ENCODE results near the gene SIK3.
"Not testable (repeated sequence)": the region's sequence is repeated elsewhere in the genome, so short reads cannot be mapped to it uniquely, and the experiment has no call there.

The SIK3 gene

DNA sequence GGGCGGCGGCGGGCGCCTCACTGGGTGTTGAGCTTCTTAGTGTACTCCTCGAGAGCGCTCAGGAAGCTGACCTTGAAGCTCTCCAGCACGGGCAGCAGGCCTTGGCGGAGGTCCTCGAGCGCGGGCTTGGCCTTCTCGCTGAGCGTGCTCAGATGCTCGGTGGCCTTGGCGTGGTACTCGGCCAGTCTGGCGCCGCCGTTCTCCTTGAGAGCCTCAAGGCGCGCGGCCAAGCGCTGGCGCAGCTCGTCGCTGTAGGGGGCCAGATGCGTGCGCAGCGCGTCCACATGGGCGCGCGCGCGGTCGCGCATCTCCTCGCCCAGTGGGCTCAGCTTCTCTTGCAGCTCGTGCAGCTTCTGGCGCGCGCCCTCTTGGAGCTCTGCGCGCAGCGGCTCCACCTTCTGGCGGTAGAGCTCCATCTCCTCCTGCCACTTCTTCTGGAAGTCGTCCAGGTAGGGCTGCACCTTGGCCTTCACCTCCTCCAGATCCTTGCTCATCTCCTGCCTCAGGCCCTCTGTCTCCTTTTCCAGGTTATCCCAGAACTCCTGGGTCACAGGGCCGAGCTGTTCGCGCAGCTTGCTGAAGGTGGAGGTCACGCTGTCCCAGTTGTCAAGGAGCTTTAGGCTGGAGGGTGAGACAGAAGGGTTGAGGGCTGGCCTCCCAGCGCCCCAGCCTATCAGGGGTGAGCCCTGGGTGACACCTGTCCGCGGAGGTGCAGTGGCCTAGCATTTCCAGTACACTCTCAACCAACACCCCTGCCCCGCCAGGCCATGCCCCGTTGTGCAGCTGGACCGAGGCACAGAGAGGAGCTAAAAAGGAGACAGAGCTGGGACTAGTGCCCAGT lies 262.2 kb downstream of the SIK3 start:
- peak overlapping the region; percentile 85 for H3K4me3 ChIP-seq (ENCODE audit: low read depth, low read length)
- TF ChIP-seq, protein P1, sequence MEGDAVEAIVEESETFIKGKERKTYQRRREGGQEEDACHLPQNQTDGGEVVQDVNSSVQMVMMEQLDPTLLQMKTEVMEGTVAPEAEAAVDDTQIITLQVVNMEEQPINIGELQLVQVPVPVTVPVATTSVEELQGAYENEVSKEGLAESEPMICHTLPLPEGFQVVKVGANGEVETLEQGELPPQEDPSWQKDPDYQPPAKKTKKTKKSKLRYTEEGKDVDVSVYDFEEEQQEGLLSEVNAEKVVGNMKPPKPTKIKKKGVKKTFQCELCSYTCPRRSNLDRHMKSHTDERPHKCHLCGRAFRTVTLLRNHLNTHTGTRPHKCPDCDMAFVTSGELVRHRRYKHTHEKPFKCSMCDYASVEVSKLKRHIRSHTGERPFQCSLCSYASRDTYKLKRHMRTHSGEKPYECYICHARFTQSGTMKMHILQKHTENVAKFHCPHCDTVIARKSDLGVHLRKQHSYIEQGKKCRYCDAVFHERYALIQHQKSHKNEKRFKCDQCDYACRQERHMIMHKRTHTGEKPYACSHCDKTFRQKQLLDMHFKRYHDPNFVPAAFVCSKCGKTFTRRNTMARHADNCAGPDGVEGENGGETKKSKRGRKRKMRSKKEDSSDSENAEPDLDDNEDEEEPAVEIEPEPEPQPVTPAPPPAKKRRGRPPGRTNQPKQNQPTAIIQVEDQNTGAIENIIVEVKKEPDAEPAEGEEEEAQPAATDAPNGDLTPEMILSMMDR (IDR thresholded peaks at IDR 0.05; ENCODE audit: low read depth, low read length), result peak; percentile 84
- peak; percentile 95 for TF ChIP-seq MYC (IDR thresholded peaks at IDR 0.05; ENCODE audit: low read depth, low read length)
- peak; percentile 96 for TF ChIP-seq POLR2A (IDR thresholded peaks at IDR 0.05; ENCODE audit: extremely low read depth, insufficient read length)
- TF ChIP-seq, protein P2, sequence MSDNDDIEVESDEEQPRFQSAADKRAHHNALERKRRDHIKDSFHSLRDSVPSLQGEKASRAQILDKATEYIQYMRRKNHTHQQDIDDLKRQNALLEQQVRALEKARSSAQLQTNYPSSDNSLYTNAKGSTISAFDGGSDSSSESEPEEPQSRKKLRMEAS (IDR thresholded peaks at IDR 0.05; ENCODE audit: low read depth, low read length), result peak; percentile 93
- peak; percentile 99 for DNase-seq (ENCODE audit: low read depth)

DNA sequence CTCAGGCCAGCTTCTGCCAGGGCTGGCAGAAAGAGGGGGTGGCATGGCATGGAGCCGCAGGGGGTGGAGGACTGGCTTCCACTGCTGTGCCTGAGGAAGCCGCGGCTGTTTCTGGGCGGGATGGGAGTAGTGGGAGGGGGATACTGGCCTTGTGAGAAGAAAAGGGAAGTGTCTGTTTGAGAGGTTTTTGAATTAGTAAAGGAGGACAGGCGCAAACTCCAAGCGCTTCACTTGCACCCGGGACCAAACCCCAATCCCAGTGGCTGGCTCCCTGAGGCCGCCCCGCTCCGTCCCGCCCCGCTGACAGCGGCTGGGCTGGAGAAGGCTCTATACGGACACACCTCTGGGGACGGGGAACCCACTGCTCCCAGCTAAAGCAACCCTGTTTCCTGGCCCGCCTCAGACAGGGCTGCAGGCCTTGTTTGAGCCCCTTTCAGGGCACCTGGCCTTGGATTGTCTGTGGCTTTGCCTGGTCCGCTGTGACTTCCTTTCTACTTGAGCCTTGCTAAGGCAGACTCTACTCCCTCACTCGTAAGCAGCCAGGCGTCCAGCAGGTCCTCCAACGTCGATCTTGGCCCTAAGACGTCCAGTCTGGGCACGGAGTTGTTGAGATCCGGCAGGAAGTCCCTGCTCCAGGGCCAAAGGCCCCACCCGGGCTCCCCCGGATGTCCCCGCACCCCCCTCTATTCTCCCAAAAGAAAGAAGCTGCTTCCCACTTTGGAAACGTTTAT lies 263.0 kb downstream of the SIK3 start:
- TF ChIP-seq POLR2A (IDR thresholded peaks at IDR 0.05; ENCODE audit: extremely low read depth, insufficient read length) (peak; percentile 33), MYC (IDR thresholded peaks at IDR 0.05; ENCODE audit: low read depth, low read length) (peak; percentile 62)
- TF ChIP-seq, protein P2 (IDR thresholded peaks at IDR 0.05; ENCODE audit: low read depth, low read length), result no peak; the same call in 1 of the 2 replicates
- peak overlapping the region; percentile 85 for H3K4me3 ChIP-seq (ENCODE audit: low read depth, low read length)
- DNase-seq (ENCODE audit: low read depth), result peak; percentile 92

DNA sequence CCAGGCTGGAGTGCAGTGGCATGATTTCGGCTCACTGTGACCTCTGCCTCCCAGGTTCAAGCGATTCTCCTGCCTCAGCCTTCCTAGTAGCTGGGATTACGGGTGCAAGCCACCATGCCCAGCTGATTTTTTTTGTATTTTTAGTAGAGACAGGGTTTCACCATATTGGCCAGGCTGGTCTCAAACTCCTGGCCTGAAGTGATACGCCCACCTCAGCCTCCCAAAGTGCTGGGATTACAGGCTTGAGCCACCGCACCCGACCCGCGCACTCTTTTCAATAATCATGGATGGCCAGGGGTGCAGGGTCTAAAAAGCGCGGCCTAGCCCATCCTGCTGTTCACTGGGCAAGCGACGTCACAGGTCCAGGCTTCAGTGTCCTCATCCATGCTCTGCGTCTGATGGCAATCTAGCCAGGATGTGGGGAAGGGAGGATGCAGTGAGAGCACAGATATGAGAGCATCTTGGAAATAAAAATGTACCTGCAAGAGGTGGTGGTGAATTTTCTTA lies 263.6 kb downstream of the SIK3 start:
- peak overlapping the region; percentile 85 for H3K4me3 ChIP-seq (ENCODE audit: low read depth, low read length)
- not testable (repeated sequence) for DNase-seq (ENCODE audit: low read depth)

DNA sequence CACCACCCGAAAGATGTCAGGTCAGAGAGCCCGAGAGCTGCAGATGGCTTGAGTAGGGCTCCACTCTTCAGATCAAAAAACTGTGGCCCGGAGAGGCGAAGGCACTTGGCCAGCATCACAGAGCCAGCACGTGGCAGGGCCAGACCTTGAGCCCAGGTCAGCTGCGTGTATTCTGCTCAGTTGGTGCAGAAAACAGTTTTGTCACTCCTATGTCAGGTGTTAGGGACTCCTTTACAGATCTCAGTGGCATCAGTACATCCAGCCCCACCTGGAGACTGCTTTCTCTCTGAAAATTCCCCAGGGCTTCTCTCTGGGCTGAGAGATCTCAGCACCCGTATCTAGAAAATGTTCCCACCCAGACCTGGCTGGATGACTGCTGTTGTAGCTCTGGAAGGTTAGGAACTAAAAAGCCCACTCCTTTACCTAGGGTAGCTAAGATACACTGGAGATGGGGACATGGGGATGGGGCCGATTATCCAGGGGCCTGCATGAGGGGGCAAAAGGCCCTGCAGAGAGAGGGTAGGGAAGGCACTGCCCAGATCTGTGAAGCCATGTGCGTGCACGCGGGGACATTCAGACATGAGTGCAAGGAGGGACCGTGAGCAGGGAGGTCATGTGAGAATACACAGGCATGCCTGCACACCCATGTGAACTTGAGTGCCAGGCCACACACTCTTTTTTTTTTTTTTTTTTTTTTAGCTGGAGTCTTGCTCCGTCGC lies 264.3 kb downstream of the SIK3 start:
- no peak for TF ChIP-seq MYC (IDR thresholded peaks at IDR 0.05; ENCODE audit: low read depth, low read length)
- TF ChIP-seq POLR2A (IDR thresholded peaks at IDR 0.05; ENCODE audit: extremely low read depth, insufficient read length), result no peak
- TF ChIP-seq, protein P1 (IDR thresholded peaks at IDR 0.05; ENCODE audit: low read depth, low read length), result no peak
- TF ChIP-seq, protein P2 (IDR thresholded peaks at IDR 0.05; ENCODE audit: low read depth, low read length), result no peak
- H3K4me3 ChIP-seq (ENCODE audit: low read depth, low read length), result no peak overlapping the region
- DNase-seq (ENCODE audit: low read depth), result no peak

DNA sequence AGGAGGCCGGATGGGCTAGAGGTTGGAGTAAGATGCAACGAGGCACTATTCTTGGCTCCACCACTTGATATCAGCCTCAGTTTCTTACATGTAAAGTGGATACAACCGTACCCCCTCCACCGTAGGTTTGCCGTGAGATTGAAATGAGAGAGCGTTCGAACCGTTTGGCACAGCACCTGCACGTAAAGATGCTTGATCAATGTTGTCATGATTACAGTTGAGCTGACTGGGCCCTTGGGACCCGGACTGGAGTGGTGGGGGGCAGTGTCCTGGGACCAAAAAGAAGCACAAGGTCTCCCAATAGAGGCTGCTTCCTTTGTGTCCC lies 264.8 kb downstream of the SIK3 start:
- DNase-seq (ENCODE audit: low read depth), result no peak
- TF ChIP-seq MYC (IDR thresholded peaks at IDR 0.05; ENCODE audit: low read depth, low read length), result no peak
- TF ChIP-seq, protein P1 (IDR thresholded peaks at IDR 0.05; ENCODE audit: low read depth, low read length), result no peak
- TF ChIP-seq, protein P2 (IDR thresholded peaks at IDR 0.05; ENCODE audit: low read depth, low read length), result no peak
- TF ChIP-seq POLR2A (IDR thresholded peaks at IDR 0.05; ENCODE audit: extremely low read depth, insufficient read length), result no peak
- H3K4me3 ChIP-seq (ENCODE audit: low read depth, low read length), result no peak overlapping the region

DNA sequence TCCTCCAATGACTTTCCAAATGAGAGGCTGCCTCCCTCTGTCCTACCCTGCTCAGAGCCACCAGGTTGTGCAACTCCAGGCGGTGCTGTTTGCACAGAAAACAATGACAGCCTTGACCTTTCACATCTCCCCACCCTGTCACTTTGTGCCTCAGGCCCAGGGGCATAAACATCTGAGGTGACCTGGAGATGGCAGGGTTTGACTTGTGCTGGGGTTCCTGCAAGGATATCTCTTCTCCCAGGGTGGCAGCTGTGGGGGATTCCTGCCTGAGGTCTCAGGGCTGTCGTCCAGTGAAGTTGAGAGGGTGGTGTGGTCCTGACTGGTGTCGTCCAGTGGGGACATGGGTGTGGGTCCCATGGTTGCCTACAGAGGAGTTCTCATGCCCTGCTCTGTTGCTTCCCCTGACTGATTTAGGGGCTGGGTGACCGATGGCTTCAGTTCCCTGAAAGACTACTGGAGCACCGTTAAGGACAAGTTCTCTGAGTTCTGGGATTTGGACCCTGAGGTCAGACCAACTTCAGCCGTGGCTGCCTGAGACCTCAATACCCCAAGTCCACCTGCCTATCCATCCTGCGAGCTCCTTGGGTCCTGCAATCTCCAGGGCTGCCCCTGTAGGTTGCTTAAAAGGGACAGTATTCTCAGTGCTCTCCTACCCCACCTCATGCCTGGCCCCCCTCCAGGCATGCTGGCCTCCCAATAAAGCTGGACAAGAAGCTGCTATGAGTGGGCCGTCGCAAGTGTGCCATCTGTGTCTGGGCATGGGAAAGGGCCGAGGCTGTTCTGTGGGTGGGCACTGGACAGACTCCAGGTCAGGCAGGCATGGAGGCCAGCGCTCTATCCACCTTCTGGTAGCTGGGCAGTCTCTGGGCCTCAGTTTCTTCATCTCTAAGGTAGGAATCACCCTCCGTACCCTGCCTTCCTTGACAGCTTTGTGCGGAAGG lies 265.6 kb downstream of the SIK3 start:
- TF ChIP-seq MYC (IDR thresholded peaks at IDR 0.05; ENCODE audit: low read depth, low read length) (no peak), POLR2A (IDR thresholded peaks at IDR 0.05; ENCODE audit: extremely low read depth, insufficient read length) (no peak)
- TF ChIP-seq, protein P2 (IDR thresholded peaks at IDR 0.05; ENCODE audit: low read depth, low read length), result no peak
- TF ChIP-seq, protein P1 (IDR thresholded peaks at IDR 0.05; ENCODE audit: low read depth, low read length), result no peak
- DNase-seq (ENCODE audit: low read depth), result peak; percentile 40
- no peak overlapping the region for H3K4me3 ChIP-seq (ENCODE audit: low read depth, low read length)
